ENCODE measurements around the gene MTF2.
A peak's percentile ranks its signal among the peaks of the same experiment; 100 is the strongest.

Gene MTF2

DNA sequence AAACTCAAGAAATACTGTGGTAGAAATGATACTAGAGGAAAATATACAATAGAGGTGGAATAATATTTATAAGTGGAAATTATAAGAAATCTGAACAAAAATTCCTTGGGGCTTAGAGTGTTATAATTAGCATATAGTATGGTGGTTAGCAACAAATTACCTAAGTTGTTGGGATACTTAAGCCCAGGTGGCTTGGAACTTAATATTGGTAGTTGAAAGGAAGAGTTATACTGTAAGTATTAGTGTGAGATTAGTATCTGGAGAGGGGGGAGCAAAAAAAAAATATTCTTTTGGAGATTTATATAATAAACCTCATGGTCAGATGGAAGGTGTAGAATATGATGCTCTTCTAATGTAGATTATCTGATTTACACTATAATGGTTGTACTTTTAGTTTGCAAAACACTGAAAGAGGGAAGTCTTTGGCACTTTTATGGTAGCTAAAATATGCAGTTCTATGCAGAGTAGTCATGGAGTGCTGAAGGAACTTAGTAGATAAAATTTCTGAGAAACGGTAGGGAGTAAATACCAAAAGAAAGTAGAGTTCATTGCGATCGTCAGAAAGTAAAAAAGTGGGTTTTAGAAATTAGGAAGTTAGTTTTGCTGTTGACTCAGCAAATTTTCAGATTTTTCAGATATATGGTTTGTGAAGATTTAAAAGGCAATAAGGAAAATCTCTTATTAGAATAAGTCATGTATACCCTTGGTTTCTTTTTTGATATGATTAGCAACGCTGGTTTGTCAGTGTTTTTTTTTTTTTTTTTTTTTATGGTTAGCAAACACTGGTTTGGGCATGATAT is 45.7 kb downstream of the MTF2 start:
- TF ChIP-seq PAX5 (IDR thresholded peaks at IDR 0.05; ENCODE audit: insufficient read depth, low read length, severe bottlenecking) (no peak), TAF1 (IDR thresholded peaks at IDR 0.05; ENCODE audit: low read depth, low read length) (no peak), POU2F2 (IDR thresholded peaks at IDR 0.05; ENCODE audit: low read depth, low read length) (no peak), POLR2A (IDR thresholded peaks at IDR 0.05; ENCODE audit: low read depth, low read length) (no peak), SPI1 (IDR thresholded peaks at IDR 0.05; ENCODE audit: low read depth, low read length) (no peak), POLR2AphosphoS5 (IDR thresholded peaks at IDR 0.05; ENCODE audit: low read depth, low read length) (no peak)
- DNase-seq (ENCODE audit: insufficient read length, low spot score) (no peak), FAIRE-seq (no peak)

GRCh38 chr1:93129507-93130099 is 50.5 kb downstream of the MTF2 start:
- no peak for FAIRE-seq
- no peak for TF ChIP-seq POLR2AphosphoS5 (IDR thresholded peaks at IDR 0.05; ENCODE audit: low read depth, low read length)
- TF ChIP-seq POLR2A (IDR thresholded peaks at IDR 0.05; ENCODE audit: low read depth, low read length): no peak
- TF ChIP-seq SPI1 (IDR thresholded peaks at IDR 0.05; ENCODE audit: low read depth, low read length): no peak
- no peak for TF ChIP-seq PAX5 (IDR thresholded peaks at IDR 0.05; ENCODE audit: insufficient read depth, low read length, severe bottlenecking)
- TF ChIP-seq TAF1 (IDR thresholded peaks at IDR 0.05; ENCODE audit: low read depth, low read length): no peak
- no peak for TF ChIP-seq POU2F2 (IDR thresholded peaks at IDR 0.05; ENCODE audit: low read depth, low read length)
- DNase-seq (ENCODE audit: insufficient read length, low spot score): no peak

GRCh38 chr1:93132638-93133037 is 53.6 kb downstream of the MTF2 start:
- FAIRE-seq (no peak), DNase-seq (ENCODE audit: insufficient read length, low spot score) (no peak)
- TF ChIP-seq SPI1 (IDR thresholded peaks at IDR 0.05; ENCODE audit: low read depth, low read length): no peak
- no peak for TF ChIP-seq POLR2AphosphoS5 (IDR thresholded peaks at IDR 0.05; ENCODE audit: low read depth, low read length)
- TF ChIP-seq POU2F2 (IDR thresholded peaks at IDR 0.05; ENCODE audit: low read depth, low read length): no peak
- TF ChIP-seq TAF1 (IDR thresholded peaks at IDR 0.05; ENCODE audit: low read depth, low read length): no peak
- TF ChIP-seq PAX5 (IDR thresholded peaks at IDR 0.05; ENCODE audit: insufficient read depth, low read length, severe bottlenecking): no peak
- TF ChIP-seq POLR2A (IDR thresholded peaks at IDR 0.05; ENCODE audit: low read depth, low read length): no peak

GRCh38 chr1:93136445-93136844 is 57.4 kb downstream of the MTF2 start:
- TF ChIP-seq TAF1 (IDR thresholded peaks at IDR 0.05; ENCODE audit: low read depth, low read length) (no peak), SPI1 (IDR thresholded peaks at IDR 0.05; ENCODE audit: low read depth, low read length) (no peak), POLR2AphosphoS5 (IDR thresholded peaks at IDR 0.05; ENCODE audit: low read depth, low read length) (no peak)
- FAIRE-seq (no peak), DNase-seq (ENCODE audit: insufficient read length, low spot score) (no peak)

DNA sequence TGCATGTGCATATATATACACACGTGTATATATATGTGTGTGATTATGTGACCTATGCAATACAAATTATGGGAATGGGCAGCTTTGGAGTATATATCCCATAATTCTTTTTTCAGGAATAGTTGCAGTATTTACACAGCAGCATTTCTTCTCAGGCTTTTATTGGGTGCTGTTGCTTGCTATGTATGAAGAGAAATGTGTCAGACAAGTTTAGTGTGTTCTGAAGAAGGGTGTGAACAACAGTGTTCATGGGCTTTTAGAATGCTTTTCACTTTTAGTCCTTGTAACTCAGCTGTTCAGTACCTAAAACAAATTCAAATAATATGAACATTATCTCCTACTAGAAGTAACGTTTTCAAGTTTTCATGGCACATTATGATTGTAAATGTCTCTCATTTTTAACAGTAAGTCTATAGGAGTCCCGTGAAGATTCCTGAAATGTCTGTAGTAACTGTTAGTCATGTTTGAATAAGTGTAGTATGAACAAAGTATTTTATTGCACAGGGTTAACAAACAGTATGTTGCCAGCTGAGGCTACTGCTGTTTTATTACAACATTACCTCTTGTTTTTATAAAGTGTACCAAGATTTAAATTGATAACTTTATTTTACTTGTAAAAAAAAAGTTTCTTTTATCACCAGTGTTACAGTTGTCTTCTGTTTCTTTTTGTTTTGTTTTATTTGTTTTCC is 58.7 kb downstream of the MTF2 start:
- no peak for TF ChIP-seq POLR2AphosphoS5 (IDR thresholded peaks at IDR 0.05; ENCODE audit: low read depth, low read length)
- no peak for TF ChIP-seq POLR2A (IDR thresholded peaks at IDR 0.05; ENCODE audit: low read depth, low read length)
- FAIRE-seq (peak; percentile 28), DNase-seq (ENCODE audit: insufficient read length, low spot score) (no peak)

GRCh38 chr1:93140106-93140505 is 61.0 kb downstream of the MTF2 start:
- TF ChIP-seq PAX5 (IDR thresholded peaks at IDR 0.05; ENCODE audit: insufficient read depth, low read length, severe bottlenecking) (no peak), SPI1 (IDR thresholded peaks at IDR 0.05; ENCODE audit: low read depth, low read length) (no peak), POU2F2 (IDR thresholded peaks at IDR 0.05; ENCODE audit: low read depth, low read length) (no peak), TAF1 (IDR thresholded peaks at IDR 0.05; ENCODE audit: low read depth, low read length) (no peak), POLR2A (IDR thresholded peaks at IDR 0.05; ENCODE audit: low read depth, low read length) (no peak), POLR2AphosphoS5 (IDR thresholded peaks at IDR 0.05; ENCODE audit: low read depth, low read length) (no peak)
- peak; percentile 28 for FAIRE-seq
- no peak for DNase-seq (ENCODE audit: insufficient read length, low spot score)

GRCh38 chr1:93142161-93142560 is 63.1 kb downstream of the MTF2 start:
- DNase-seq (ENCODE audit: insufficient read length, low spot score) (no peak), FAIRE-seq (no peak)
- no peak for TF ChIP-seq POLR2AphosphoS5 (IDR thresholded peaks at IDR 0.05; ENCODE audit: low read depth, low read length)
- no peak for TF ChIP-seq SPI1 (IDR thresholded peaks at IDR 0.05; ENCODE audit: low read depth, low read length)
- no peak for TF ChIP-seq POLR2A (IDR thresholded peaks at IDR 0.05; ENCODE audit: low read depth, low read length)
- TF ChIP-seq TAF1 (IDR thresholded peaks at IDR 0.05; ENCODE audit: low read depth, low read length): no peak
- no peak for TF ChIP-seq PAX5 (IDR thresholded peaks at IDR 0.05; ENCODE audit: insufficient read depth, low read length, severe bottlenecking)
- no peak for TF ChIP-seq POU2F2 (IDR thresholded peaks at IDR 0.05; ENCODE audit: low read depth, low read length)

GRCh38 chr1:93143136-93143535 is 64.1 kb downstream of the MTF2 start:
- FAIRE-seq (peak; percentile 16), DNase-seq (ENCODE audit: insufficient read length, low spot score) (no peak)
- no peak for TF ChIP-seq POLR2A (IDR thresholded peaks at IDR 0.05; ENCODE audit: low read depth, low read length)
- no peak for TF ChIP-seq POU2F2 (IDR thresholded peaks at IDR 0.05; ENCODE audit: low read depth, low read length)
- no peak for TF ChIP-seq PAX5 (IDR thresholded peaks at IDR 0.05; ENCODE audit: insufficient read depth, low read length, severe bottlenecking)
- no peak for TF ChIP-seq TAF1 (IDR thresholded peaks at IDR 0.05; ENCODE audit: low read depth, low read length)
- no peak for TF ChIP-seq POLR2AphosphoS5 (IDR thresholded peaks at IDR 0.05; ENCODE audit: low read depth, low read length)

- no peak for TF ChIP-seq POLR2AphosphoS5 (IDR thresholded peaks at IDR 0.05; ENCODE audit: low read depth, low read length)
- TF ChIP-seq POU2F2 (IDR thresholded peaks at IDR 0.05; ENCODE audit: low read depth, low read length): no peak
- TF ChIP-seq PAX5 (IDR thresholded peaks at IDR 0.05; ENCODE audit: insufficient read depth, low read length, severe bottlenecking): no peak
- FAIRE-seq: no peak
Observed at GRCh38 chr1:93143769-93144168, 64.7 kb downstream of the MTF2 start.

More at GRCh38 chr1:93143769-93144168, 64.7 kb downstream of the MTF2 start:
- DNase-seq (ENCODE audit: insufficient read length, low spot score): no peak

Data from GM12891 (cell line).